CD4-positive, alpha-beta T cell treated with Interferon gamma for 1 hour (primary cell): ENCODE results near the gene CACNA1I.
"Not testable (repeated sequence)": the region's sequence is repeated elsewhere in the genome, so short reads cannot be mapped to it uniquely, and the experiment has no call there.

Source experiments
- DNase-seq: peaks from one replicate; pipeline ENCODE4 v3.0.0-alpha.2; 2020

CACNA1I gene

DNA sequence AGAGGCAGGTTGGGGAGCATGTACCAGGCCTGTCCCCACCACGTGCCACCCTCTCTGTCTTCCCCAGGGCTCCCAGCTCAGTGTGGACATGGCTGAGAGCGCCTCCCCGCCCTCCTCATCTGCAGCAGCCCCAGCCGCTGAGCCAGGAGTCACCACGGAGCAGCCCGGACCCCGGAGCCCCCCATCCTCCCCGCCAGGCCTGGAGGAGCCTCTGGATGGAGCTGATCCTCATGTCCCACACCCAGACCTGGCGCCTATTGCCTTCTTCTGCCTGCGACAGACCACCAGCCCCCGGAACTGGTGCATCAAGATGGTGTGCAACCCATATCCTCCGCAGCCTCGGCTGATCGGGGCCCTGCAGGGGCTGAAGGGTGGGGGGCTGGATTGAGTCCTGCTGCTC is at the start of gene CACNA1I:
TSS of gene CACNA1I (plus strand) at position 89 of the 400 bp plus-strand sequence. CDS start at position 89, 0 bp downstream.
- no peak for DNase-seq

DNA sequence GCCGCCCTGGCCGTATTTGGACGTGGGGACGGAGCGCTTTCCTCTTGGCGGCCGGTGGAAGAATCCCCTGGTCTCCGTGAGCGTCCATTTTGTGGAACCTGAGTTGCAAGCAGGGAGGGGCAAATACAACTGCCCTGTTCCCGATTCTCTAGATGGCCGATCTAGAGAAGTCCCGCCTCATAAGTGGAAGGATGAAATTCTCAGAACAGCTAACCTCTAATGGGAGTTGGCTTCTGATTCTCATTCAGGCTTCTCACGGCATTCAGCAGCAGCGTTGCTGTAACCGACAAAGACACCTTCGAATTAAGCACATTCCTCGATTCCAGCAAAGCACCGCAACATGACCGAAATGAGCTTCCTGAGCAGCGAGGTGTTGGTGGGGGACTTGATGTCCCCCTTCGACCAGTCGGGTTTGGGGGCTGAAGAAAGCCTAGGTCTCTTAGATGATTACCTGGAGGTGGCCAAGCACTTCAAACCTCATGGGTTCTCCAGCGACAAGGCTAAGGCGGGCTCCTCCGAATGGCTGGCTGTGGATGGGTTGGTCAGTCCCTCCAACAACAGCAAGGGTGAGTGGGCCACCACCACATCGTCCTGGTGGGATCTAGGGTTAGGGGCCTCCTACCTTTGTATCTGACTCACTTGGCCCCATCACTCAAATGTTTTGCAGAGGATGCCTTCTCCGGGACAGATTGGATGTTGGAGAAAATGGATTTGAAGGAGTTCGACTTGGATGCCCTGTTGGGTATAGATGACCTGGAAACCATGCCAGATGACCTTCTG is 49.3 kb upstream of the CACNA1I start:
- DNase-seq = peak; percentile 76

DNA sequence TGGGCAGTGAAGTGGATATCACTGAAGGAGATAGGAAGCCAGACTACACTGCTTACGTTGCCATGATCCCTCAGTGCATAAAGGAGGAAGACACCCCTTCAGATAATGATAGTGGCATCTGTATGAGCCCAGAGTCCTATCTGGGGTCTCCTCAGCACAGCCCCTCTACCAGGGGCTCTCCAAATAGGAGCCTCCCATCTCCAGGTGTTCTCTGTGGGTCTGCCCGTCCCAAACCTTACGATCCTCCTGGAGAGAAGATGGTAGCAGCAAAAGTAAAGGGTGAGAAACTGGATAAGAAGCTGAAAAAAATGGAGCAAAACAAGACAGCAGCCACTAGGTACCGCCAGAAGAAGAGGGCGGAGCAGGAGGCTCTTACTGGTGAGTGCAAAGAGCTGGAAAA is 48.5 kb upstream of the CACNA1I start:
- DNase-seq = not testable (repeated sequence)

DNA sequence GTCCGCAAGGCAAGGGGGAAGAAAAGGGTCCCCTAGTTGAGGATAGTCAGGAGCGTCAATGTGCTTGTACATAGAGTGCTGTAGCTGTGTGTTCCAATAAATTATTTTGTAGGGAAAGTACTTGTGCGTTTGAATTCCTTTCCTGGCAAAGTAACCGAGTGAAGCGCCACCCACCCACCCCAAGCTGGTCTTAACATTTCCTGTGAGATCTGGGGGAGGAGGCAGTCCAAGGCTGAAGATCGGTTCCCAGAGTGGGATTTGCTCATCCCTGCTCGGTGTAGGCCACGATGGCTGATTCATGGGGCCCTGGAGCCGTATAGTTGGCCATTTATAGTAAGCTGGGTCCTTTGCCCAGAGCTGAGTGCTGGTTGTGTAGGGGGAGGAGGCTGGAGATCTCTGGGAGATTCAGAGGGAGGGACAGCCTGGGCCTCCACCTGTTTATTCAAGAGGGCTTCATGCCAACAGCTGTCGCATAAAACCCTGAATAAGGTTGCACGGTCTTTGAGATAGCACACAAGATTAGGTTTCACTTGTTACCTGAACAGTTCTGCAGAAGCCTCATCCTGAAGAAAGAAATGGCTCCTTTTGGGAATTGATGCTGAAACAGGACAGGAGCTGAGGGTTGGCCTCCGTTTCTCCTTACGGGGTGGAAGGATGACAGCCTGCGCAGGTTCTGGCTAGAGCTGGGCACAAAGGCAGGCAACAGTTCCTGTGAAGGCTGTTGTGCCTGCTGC is 47.8 kb upstream of the CACNA1I start:
- DNase-seq = no peak

DNA sequence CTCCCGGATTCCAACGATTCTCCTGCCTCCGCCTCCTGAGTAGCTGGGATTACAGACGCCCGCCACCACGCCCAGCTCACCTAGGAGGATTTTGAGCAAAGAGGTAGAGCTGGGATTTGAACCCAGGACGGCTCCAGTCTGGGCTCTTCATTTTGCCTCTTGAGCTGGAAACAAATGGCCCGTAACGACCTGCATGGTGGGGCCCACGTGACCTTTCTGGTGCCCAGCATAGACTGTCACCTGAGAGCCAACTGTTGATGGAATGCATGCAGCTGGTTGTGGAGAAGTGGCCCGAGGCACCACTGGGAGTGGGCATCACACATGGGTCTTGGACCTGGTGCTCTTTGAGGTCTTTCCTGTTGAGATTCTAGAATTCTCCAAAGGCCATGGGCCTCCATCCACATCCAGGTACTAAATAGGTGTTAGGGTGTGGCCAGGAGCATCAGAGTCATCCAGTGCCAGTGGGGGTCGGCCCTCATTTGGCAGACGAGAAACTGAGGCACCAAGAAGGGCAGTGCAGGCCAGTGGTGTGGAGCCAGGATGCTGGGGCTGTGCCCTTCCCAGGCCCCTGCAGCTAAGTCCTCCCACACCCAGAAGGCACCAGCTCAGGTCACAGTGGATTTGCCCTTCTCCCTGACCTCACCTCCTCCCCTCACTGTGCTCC is 46.3 kb upstream of the CACNA1I start:
- no peak for DNase-seq

DNA sequence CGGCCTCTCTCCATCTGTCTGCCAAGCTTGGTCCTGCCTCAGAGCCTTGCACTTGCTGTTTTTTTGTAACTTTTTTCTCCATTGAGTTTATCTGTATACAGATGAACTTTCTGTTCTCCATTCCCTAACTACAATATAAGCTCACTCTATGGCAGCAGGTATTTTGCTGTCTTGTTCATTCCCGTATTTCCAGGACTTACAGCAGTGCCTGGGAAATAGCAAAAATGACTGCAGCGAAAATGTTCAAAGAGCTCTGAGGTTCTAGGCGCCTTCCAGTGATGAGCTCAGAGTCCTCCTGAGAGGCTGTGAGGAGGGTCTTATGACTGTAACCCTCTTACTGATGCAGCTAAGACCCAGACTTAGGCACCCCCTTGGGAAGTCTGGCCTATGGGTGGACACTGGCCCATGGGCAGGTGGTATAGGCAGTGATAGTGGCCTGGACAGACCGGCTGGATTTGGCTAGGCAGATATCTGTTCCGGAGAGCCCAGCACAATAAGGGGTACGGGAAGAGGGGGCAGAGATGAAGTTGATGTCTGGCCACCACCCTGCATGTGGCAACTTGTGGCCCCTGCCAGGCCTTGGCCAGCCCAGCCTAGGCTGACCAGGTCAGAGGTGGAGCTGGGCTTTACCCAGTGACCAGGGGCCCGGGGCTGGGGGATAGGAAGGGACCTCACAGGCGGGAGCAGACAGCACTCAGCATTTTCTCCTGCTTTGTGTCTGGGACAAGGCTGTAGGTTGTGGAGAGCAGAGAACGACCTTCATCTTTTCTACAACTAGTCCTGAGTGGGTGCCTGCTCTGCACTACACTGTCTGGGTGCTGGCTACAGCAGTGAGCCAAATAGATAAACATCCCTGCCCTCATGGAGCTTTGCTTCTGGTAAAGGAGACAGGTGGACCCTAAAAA is 45.5 kb upstream of the CACNA1I start:
- no peak for DNase-seq

DNA sequence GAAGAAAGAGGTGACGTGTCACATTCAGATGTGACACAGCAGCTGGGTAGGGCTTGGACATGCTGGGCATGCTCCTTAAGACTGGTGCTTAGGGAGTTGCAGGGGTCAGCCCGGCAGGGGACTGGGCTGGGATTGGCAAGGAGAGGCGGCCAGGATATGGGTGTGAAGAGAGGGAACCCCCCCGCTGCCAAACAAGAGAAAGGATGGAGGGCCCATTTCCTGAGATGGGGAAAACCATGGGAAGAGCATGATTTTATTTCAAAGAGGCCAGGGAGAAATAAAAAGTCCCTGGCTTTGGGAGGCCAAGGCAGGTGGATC is 44.9 kb upstream of the CACNA1I start:
- no peak for DNase-seq

DNA sequence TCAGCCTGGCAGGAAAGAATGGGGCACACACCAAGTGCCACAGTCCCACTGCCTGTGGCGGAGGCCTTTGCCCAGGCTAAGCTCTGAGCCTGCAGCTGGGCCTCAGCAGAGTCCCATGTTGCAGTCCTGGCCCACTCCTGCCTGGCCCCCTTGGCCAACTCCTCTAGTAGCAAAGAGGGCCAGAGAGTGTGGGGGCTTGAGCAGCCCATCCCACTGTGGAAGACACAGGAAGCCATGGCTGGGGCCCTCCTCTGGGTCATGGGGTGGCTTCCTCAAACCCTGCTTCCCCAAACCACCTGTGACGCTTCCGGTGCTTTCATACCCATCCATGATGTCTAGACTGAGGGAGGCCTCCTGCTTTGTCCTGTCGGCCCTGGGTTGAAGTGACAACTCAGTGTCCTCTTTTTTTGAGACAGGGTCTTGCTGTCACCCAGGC is 43.8 kb upstream of the CACNA1I start:
- DNase-seq = no peak

DNA sequence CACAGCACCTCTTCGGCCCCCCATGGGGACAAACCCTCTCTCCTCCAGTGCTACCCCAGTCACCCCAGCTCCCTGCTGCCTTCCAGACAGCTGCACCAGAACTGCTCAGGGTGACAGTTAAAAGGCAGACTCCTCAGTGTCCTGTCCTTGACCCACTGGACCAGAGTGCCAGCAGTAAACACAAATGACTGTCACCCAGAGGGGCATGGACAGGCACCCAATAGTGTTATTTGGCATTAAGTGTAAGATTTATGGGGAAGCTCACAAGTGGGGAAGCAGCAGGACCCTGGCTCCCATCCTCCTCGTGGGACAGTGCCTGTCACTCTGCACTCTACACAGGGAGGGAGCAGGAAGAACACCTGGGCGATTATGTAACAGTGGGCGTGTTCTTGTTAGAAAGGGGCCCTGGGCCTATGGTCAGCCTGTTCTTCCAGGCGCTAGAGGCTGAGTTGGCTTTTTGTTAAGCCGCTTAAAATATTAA is 43.0 kb upstream of the CACNA1I start:
- DNase-seq = no peak

DNA sequence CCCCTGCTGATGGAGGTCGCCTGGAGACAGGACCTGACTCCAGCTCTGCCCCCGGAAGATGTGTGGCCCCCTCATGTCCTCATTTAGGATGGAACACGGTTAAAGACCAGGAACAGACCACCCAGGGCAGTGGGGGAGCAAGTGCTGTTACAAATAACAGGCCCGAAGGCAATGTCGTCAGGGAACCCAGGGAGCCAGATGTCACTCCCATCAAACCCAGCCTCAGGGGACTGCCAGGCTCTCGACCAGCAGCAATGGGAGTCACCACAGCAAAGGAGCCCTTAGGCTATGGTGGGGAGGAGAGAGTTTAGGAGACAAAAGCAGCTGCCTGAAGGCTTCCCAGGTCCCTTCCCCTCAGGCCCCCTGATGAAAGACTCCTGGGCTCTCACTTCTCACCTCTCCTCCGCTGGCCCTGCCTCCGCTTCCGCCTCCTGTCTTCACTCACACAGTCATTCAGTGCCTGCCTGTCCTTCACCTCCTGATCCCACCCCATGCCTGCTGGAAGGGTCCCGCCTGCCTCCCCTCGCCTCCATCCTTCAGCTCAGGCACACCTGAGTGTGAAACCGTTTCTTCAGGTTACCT is 42.4 kb upstream of the CACNA1I start:
- no peak for DNase-seq

DNA sequence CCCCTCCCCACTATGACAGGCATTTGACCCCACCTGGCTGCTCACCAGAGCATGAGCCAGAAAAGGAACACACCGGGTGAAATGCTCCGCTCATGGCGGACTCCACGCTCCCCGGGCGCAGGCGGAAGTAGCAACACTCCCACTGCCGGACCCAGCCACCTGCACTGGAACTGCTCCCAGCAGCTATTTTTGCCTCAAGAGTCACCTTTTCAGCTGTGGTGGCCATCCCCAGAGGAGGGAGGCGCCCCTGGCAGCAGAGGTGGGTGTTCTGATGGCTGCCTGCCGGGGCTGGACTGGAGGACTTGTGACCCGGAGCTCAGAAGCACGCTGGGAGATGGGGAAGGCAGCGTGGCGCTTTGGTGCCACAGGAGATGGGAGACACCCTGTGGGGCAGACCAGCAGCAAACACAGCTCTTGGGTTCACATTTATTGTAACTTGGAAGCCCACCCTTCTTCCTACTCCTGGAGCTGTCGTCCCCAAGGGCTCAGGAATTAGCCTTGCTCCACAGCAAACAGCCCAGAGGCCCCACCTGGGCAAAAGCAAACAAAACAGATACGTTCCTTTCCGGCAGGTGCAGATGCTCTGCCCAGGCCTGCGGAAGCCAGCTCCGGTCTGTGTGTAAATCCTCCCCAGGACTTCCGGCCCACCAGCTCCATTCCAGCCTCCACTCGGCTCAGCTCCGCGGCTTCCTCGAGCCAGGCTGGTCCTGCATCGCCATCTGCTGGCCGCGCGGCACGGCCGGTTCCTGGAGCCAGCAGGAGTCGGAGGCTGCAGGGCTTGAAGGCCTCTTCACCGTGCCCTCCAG is 41.7 kb upstream of the CACNA1I start:
- DNase-seq = peak; percentile 90

DNA sequence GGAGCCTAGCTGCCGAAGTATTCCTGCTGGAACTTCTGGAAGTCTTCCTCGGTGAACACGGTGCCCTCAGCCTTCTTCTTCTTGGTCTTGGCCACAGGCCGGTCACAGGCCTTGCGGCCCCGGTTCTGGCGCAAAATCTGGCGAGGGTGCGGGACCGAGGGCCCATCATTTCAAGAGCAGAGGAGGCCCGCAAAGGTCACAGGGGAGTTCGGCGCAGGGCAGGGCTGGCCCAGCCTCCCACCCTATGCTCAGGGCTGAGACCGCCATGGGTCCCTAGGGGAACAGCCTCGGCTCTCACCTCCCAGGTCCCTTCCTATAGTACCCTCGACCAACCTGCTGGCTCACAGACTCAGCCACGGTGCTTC is 41.1 kb upstream of the CACNA1I start:
- no peak for DNase-seq

DNA sequence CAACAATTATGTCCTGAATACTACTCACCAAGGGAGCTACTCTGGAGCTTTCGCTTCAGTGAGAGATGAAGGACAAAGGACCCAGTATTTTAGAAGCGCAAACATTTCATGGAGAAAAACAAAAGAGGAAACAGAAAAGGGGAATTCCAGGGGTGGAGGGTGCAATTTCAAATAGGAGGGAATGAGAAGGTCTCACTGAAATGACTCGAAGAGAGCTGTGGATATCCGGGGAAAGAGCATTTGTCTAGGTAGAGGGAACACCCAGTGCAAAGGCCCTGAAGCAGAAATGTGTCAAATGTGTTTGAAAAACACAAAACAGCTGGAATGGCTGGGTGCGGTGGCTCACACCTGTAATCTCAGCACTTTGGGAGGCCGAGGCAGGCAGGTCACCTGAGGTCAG is 40.4 kb upstream of the CACNA1I start:
- DNase-seq = no peak

DNA sequence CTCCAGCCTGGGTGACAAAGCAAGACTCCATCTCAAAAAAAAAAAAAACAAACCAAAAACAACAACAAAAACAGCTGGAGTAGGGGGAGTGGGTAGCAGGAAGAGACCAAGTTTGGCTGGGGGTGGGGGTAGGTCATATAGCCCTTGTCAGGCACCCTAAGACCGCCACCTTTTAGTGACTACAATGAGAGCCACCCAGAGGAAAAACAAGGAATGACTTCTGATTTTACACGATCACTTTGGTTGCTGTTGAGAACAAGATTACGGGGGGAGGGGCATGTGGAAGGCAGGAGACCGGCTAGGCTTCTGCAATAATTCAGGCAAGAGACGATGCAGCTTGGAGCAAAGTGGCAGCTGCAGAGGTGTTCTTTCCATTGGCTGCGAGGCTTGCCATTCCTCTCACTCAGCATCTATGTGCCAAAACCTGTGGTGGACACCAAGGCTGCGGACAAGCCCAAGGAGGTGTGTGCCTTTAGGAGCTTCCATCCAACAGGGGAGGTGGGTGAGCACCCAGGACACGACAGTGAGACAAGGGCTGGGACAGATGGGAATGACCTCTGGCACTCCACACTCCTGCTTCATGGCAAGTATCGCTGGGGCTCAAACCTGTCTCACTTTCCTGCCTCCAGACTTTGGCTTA is 39.7 kb upstream of the CACNA1I start:
- no peak for DNase-seq

DNA sequence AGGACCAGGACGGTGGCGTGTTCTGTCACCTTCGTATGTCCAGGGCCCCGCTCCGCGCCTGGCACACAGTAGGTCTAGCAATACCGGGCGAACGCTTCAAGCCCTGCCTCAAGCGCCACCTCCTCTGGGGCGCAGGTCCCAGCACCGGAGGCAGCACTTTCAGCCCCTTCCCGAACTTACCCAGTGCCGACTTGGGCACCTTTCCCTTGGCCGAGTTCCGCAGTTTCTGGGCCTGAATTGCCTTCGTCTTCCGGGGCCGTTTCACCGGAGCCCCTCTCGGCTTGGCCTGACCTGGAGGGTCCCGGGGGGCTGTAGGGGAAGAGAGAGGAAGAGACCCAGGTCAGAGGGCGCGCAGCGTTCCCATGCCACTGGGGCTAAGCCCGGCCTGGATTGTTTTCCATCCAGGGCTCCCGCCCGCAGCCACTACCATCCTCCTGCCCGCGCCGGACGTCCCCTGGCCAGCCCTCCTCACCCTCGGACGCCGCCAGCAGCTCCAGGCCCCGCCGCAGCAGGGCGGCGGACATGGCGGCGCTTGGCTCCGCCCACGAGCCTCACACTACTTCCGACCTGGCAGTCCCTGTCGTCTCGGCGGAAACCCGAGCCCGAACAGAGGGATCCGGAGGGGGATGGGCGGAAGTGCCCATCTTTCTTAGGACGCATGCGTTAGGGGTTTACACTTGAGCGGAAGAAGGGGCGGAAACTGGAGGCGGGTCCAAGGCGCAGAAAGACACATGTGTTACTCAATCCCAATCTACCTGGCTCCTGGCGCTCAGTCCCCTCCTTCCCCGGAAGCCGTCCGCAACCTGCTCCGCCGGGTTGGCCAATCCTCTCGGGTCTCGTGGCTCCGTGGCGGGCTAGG is 38.1 kb upstream of the CACNA1I start, which contains the start of gene RPS19BP1:
TSS of gene RPS19BP1 (minus strand) at position 534 of the 859 bp plus-strand sequence. CDS start at position 524, 10 bp downstream.
- peak; percentile 99 for DNase-seq

DNA sequence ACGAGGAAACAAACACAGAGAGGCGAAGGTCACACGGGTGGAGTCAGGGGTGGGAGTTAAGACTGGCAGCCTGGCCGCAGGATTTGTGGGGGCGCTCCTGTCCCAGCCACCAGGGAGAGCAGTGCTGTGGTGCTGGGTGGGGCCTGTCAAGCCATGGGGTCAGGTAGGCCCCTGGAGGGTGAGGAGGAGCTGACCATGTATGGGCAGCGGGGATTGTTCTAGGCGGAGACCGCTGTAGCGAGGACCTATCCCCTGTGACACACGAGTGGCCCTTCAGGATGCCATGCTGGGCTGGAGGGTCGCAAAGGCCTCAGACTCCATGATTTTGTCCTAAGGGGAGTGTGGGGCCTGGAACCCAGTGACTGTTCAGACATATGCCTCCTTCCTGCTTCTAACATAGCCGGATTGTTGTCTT is 36.5 kb upstream of the CACNA1I start:
- DNase-seq = no peak

DNA sequence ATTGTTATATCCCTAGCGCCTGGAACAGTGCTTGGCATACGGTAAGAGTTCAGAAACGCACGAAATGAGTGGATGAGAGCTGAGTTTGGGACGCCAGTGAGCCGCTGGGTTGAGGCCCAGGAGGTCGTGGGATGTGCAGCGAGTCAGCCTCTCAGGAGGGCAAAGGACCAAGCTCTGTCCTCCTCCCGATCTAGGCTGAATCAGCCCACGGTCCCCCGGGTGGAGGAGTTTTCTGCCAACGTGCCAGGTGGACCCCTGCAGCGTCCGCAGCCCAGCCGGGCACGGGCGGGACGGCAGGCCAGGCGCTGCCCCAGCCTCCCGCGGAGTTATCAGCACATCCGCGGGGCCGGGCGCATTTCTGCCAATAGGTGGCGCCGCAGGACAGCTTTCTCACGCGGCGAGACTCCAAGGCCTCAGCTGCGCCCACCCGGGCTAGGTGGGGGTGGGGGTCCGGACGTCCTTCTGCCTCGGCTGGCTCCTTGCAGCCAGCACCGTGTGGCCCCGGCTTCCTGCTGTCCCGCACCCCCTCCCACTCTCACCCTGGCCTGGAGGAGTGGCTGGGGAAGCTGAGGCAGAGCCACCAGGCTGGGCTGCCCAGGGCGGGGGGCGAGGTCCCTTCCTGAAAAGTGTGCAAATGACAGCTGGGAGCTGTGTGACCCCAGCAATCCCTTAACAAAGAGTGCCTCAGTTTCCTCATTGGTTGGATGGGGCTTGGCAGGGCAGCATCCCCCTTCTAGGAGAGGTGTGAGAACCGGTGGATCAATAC is 35.8 kb upstream of the CACNA1I start:
- DNase-seq = peak; percentile 68

DNA sequence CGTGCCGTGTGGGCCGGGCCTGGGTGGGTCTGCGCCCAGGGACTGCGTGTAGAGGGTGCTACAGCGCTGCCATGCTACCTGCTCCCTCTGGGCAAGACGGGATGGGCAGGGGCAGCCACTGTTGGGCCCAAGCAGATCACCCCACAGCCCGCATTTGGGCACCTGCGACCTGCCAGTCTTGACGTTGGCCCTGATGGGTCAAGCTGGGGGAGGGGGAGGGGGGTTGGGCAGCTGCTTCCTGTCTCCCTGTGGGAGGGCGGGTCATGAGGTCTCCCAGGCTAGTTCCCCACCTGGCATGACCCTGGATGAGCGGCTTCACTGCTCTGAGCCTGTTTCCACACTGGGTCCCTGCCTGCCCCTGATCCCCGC is 35.2 kb upstream of the CACNA1I start:
- no peak for DNase-seq

DNA sequence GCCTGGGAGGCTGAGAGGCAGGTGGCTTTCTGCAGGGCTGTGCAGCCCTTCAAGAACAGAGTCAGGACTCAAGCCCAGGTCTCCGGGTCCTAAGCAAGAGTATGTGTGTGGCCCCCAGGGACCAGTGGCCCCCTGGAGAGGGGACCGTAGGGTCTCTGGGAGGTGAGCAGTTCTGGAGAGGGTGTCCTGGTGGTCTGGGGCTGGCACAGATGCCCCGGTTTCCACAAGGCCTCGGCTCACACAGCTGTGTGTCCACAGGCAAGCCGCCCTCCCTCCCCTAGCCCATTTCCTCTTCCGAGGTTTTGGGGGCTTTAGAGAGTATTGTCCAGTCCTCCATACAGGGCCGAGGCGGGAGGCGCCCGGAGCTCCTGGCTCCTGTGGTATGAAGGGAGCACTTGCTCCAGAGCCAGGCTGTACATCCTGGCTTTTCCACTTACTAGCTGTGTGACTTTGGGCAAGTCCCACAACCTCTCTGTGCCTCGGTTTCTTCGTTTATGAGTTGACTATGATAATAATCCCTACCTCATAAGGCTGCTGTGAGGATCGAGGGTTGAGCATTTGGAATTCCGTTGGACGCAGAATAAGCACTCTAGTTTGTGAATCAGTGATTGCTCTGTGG is 34.6 kb upstream of the CACNA1I start:
- DNase-seq = no peak
